Upper lobe of right lung (tissue), 1 donor: ENCODE results near the gene PDAP1. TPM values are rescaled to one million over a fixed set of nuclear protein-coding genes. Genes with fewer than 3 reads are reported as not detected.

Experiments
- ATAC-seq: fragments of 200-7000 bp; cut with Tn5 transposase; one replicate; pipeline ENCODE4 v1.9.1; 2020; ENCODE audit warnings: mild to moderate bottlenecking, moderate library complexity
- DNase-seq: peaks from one replicate; pipeline ENCODE4 v3.0.0-alpha.2; 2020
- H3K27ac ChIP-seq: fragments of 200-600 bp; one replicate; pipeline ENCODE4 v1.8.0; 2022
- H3K27me3 ChIP-seq: fragments of 200-600 bp; one replicate; pipeline ENCODE4 v1.8.0; 2022; ENCODE audit warnings: mild to moderate bottlenecking
- H3K36me3 ChIP-seq: fragments of 200-600 bp; one replicate; pipeline ENCODE4 v1.8.0; 2022
- H3K4me1 ChIP-seq: fragments of 200-600 bp; one replicate; pipeline ENCODE4 v1.8.0; 2022
- H3K4me3 ChIP-seq: fragments of 200-600 bp; one replicate; pipeline ENCODE4 v1.8.0; 2022; ENCODE audit warnings: mild to moderate bottlenecking
- H3K9me3 ChIP-seq: fragments of 200-600 bp; one replicate; pipeline ENCODE4 v1.8.0; 2022
- intact Hi-C: fragments of 100-400 bp; cut with DNase I; formaldehyde crosslinking; loops from one replicate; pipeline ENCODE4 v1.11.0; 2022
- total RNA-seq: library from RNA; stranded (reverse); fragmentation: NEBNext Ultra II Directional; extraction: Animal tissue kit (Norgen Biotek cat#: 25700); gene quantifications from one replicate; pipeline ENCODE4 v1.2.1, GENCODE V29; 2021
- TF ChIP-seq, protein P1 (sequence below): fragments of 200-600 bp; IDR thresholded peaks from one replicate; pipeline ENCODE4 v1.8.0; 2022; ENCODE audit warnings: antibody characterized with exemption
- donor health status: DM: no; HTN: yes; CAD: no; lungs with severe emphysema.

The PDAP1 gene
- total RNA-seq, 1 donor from 2014 or later: 76.4 TPM

DNA sequence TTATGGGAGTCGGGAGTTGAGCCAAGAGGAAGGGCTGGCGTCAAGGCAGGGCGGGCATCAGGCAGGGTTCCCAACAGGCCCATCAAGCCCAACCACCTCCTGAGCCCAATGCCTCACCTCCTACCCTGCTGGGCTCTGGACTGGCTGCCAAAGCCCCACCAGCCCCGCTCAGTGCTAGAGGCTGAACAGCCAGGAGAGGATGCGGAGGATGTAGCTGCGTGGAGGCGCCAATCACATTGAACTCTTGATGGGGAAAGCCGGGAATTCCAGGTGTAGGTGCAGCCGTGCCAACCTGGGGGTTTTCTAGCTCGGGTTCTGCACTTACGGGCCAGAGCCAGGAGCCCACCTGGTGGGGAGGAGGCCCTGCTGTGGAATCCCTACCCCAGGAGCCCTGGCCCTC is 44.7 kb upstream of the PDAP1 start:
- no peaks in the 10 kb centered on the region for H3K27me3 ChIP-seq
- H3K4me1 ChIP-seq: no peaks in the 10 kb centered on the region
- TF ChIP-seq, protein P1, sequence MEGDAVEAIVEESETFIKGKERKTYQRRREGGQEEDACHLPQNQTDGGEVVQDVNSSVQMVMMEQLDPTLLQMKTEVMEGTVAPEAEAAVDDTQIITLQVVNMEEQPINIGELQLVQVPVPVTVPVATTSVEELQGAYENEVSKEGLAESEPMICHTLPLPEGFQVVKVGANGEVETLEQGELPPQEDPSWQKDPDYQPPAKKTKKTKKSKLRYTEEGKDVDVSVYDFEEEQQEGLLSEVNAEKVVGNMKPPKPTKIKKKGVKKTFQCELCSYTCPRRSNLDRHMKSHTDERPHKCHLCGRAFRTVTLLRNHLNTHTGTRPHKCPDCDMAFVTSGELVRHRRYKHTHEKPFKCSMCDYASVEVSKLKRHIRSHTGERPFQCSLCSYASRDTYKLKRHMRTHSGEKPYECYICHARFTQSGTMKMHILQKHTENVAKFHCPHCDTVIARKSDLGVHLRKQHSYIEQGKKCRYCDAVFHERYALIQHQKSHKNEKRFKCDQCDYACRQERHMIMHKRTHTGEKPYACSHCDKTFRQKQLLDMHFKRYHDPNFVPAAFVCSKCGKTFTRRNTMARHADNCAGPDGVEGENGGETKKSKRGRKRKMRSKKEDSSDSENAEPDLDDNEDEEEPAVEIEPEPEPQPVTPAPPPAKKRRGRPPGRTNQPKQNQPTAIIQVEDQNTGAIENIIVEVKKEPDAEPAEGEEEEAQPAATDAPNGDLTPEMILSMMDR: no peak
- no peak for ATAC-seq
- peaks cover 90% of the 10 kb centered on the region for H3K36me3 ChIP-seq
- H3K4me3 ChIP-seq: no peak overlapping the region
- intact Hi-C loops: no loop called here
- H3K9me3 ChIP-seq: no peaks in the 10 kb centered on the region
- no peak for DNase-seq
- no peak overlapping the region for H3K27ac ChIP-seq

DNA sequence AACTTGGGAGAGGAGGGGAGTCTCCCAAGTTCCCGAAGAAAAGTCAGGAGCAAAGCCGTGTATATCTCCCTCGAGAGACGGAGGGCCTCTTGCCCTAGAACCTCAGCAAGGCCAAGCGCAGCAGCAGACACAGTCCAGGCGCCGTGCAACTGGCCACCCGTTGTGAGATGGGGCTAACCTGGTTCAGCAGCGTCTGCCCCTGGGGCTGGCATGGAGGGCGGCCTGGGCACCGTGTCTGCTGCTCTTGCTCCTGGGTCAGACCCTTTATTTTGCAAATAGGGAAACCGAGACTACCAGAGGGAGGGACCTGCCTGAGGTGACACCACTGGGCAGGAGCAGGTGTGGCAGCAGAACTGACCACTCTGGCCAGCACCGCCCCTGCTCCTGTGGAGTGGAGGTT is 44.1 kb upstream of the PDAP1 start:
- ATAC-seq (no peak), DNase-seq (no peak)
- Histone ChIP-seq H3K27me3 (no peaks in the 10 kb centered on the region), H3K27ac (no peak overlapping the region), H3K4me1 (no peaks in the 10 kb centered on the region), H3K4me3 (no peak overlapping the region), H3K36me3 (peaks cover 90% of the 10 kb centered on the region), H3K9me3 (no peaks in the 10 kb centered on the region)
- TF ChIP-seq, protein P1: no peak
- intact Hi-C loops: no loop called here

DNA sequence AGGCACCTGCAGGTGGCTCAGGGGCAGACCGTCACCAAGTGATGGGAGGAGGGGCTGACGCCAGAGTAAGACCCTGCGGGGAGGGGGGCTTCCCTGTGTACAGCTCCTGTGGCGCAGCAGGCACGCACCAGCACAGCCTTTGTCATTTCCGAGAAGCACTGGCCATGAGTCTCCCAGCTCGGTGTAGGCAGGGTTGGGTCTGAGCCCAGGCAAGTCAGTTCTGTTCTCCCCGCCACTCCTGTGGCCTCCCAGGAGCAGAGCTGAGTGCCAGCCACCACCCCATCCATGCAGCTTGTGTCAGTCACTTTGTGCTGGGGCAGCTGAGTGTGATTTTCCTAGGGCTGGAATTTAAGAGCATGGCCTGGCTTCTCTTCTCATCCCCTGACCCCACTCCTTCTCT is 43.5 kb upstream of the PDAP1 start:
- TF ChIP-seq, protein P1: no peak
- no peak for DNase-seq
- H3K27me3 ChIP-seq: no peaks in the 10 kb centered on the region
- no peaks in the 10 kb centered on the region for H3K4me1 ChIP-seq
- intact Hi-C loops: no loop called here
- H3K9me3 ChIP-seq: no peaks in the 10 kb centered on the region
- no peak overlapping the region for H3K4me3 ChIP-seq
- H3K36me3 ChIP-seq: peaks cover 87% of the 10 kb centered on the region
- no peak for ATAC-seq
- H3K27ac ChIP-seq: no peak overlapping the region

DNA sequence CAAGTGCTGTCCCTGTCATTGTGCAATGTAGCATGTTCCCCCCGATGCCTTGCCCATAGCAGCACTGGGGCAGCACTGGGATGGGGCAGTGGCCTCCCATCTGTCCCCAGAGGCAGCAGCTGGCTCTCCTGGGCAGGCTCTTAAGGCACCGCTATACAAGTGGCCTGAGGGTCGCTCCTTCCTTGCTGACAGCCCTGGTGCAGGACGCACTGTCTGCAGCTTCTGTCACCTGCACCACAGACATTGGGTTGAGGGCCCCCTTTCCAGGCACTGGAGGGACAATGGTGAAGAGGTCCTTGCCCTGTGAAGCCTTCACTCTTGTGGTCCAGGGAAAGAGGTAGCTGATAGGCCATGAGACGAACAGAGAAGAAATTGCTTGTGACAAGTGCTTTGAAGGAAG is 40.9 kb upstream of the PDAP1 start:
- Histone ChIP-seq H3K4me1 (no peaks in the 10 kb centered on the region), H3K9me3 (no peaks in the 10 kb centered on the region), H3K4me3 (no peak overlapping the region), H3K27ac (no peak overlapping the region), H3K27me3 (no peaks in the 10 kb centered on the region), H3K36me3 (peaks cover 87% of the 10 kb centered on the region)
- TF ChIP-seq, protein P1: no peak
- DNase-seq (no peak), ATAC-seq (no peak)
- intact Hi-C loops: no loop called here

DNA sequence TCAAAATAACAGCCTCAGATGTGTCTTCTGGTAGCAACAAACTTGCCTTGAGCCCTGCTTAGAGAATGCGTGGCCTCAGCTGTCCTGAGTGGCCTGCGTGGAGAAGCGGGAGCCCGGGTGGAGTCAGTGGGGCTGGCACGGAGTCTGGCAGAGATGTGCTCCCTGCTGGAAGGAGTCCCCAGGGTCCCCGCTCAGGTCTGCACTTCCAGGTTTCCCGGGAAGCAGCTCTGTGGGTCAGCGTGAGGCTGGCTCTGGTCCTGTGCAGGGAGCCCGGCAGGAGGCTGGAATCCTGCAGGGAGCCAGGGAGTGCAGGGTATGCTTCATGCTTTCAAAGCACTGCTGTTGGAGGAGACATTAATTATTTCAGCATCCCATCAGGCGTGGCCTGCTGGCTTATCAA is 40.5 kb upstream of the PDAP1 start:
- DNase-seq (no peak), ATAC-seq (no peak)
- intact Hi-C loops: no loop called here

DNA sequence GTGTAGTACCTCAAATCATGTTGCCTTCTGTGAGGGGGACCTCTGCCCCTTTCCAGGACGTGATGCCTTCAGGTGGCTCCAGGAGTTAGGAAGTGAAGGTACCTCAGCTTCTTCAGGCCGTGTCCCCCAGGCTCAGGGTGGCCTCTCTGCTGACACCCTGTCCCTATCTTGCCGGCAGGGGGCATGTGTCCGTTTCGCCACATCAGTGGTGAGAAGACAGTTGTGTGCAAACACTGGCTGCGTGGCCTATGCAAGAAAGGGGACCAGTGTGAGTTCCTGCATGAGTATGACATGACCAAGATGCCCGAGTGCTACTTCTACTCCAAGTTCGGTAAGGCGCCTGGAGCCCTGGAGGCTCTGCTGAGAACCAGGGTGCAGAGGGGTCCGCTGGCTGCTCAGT is 39.5 kb upstream of the PDAP1 start:
- no peak for ATAC-seq
- peaks cover 85% of the 10 kb centered on the region for H3K36me3 ChIP-seq
- no peaks in the 10 kb centered on the region for H3K4me1 ChIP-seq
- TF ChIP-seq, protein P1: no peak
- intact Hi-C loops: no loop called here
- no peaks in the 10 kb centered on the region for H3K27me3 ChIP-seq
- no peak for DNase-seq
- no peak overlapping the region for H3K4me3 ChIP-seq
- H3K27ac ChIP-seq: no peak overlapping the region
- no peaks in the 10 kb centered on the region for H3K9me3 ChIP-seq

More for the DNA sequence above, 40.5 kb upstream of the PDAP1 start:
- TF ChIP-seq, protein P1: no peak
- H3K27ac ChIP-seq: no peak overlapping the region
- H3K36me3 ChIP-seq: peaks cover 85% of the 10 kb centered on the region
- no peaks in the 10 kb centered on the region for H3K9me3 ChIP-seq
- H3K4me3 ChIP-seq: no peak overlapping the region
- no peaks in the 10 kb centered on the region for H3K27me3 ChIP-seq
- no peaks in the 10 kb centered on the region for H3K4me1 ChIP-seq
